GM19324 (cell line): ENCODE results near the gene ZSCAN26.
"Not testable (repeated sequence)": the region's sequence is repeated elsewhere in the genome, so short reads cannot be mapped to it uniquely, and the experiment has no call there.

Source experiments
- ATAC-seq: cut with Tn5 transposase; IDR thresholded peaks from one replicate; pipeline ENCODE4 v1.9.1; 2021; ENCODE audit warnings: mild to moderate bottlenecking, moderate library complexity; ENCODE audit not compliant: unreplicated experiment, low FRiP score

Gene ZSCAN26

DNA sequence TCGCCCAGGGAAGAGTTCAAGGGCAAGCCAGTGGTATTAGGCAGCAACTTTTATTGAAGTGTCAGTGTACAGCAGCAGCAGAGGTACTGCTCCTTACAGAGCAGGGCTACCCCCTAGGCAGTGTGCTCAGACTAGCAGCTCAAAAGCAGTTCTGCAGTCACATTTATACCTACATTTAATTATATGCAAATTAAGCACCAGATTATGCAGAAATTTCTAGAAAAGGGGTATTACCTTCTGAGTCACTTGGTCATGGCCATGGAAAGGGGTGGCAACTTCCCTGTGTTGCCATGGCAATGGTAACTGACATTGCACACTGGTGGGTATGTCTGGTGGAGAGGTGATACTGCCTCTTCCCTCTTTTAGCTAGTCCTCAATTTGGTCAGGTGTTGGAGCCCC lies 12.8 kb upstream of the ZSCAN26 start:
- ATAC-seq = no peak

GRCh38 chr6:28257042-28257441 lies 9.9 kb upstream of the ZSCAN26 start:
- no peak for ATAC-seq

- ATAC-seq = no peak
These were observed 7.8 kb upstream of the ZSCAN26 start, which contains the start of gene NKAPL for GRCh38 chr6:28258877-28259777. NKAPL (plus strand) TSS chr6:28259297; CDS start chr6:28259372, 75 bp downstream.

DNA sequence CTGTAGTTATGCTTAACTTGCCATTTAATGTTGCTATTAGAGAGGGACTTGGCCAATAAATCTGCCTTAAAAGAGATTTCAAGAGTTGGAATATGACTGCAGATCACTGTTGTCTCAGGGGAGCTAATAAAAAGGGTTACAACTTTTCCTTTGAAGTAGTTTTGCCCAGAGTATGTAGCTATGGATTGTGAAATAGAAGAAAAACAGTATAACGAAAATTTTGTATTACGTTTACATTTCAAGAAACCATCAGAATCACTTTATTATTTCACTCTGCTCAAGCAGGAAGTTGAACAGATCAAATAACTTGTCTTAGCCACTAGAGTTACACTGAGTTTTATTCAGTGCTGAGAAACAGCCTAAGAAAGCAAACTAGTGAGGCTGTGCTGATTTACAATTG lies 3.0 kb upstream of the ZSCAN26 start:
- no peak for ATAC-seq

DNA sequence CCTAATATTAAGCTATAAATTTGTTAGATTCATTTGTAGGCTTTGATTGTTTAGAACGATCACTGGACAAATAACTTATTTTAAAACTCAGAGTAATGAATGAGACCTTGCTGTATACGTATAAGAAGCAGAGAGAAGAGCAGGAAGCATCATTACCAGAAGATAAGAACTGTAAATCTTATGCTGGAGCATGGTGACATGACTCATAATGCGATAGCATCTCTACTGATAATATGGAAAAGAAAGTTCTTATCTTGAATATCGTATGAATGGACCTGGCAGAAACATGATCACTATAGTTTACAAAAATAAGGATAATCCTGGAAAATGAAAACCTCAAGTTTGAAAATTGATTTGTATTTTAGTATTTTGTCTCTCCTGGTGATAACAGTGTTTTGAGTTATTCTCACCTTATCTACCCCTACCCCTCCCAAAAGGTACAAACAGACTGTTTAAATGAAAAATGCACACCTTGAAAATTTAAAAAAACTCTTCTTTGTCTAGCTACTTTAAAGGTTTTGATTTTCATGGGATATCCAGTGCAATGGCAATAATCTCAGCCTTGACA lies 2.0 kb upstream of the ZSCAN26 start:
- ATAC-seq = no peak

GRCh38 chr6:28266563-28266961 lies 381 bp upstream of the ZSCAN26 start:
- no peak for ATAC-seq

GRCh38 chr6:28267695-28268059 lies 734 bp downstream of the ZSCAN26 start:
- ATAC-seq = no peak

GRCh38 chr6:28269492-28269891 lies 2.5 kb downstream of the ZSCAN26 start:
- ATAC-seq = no peak

DNA sequence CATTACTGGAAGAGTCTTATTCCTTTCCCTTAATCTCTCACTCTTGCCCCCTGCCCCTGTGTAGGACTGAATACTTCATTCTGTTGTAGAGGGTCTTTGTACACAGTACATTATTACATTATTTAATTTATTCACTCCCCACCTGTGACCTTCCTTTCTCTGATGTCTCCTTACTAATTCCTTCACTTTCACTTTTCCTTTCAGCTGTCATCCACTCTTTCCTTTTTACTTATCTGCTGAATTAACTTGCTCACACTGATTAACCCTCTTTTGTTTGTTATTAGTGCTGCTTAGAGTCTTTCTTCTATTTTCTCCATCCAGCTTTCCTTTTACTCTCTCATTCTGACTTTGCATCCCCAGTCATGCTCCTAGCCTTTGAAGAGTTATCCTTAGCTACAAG lies 7.9 kb downstream of the ZSCAN26 start:
- ATAC-seq = no peak

DNA sequence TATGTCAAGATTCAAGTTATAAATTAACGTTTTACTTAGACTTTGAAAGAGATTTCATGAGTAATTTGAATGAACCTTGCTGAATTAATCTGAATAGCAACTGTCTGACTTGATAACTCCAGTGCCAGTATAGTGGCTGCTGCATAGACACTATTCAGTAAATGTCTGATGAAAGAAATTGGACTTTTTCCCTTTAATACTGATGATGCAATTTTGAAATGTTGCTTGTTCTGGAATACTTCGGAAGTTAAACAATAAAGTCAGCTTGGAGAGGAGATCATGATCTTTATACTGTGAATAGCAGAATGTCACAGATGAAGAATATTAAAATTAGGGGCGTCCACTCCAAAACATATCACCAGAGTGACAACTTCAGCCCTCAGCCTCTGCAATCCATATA lies 10.8 kb downstream of the ZSCAN26 start:
- no peak for ATAC-seq

GRCh38 chr6:28280595-28281287 lies 13.8 kb downstream of the ZSCAN26 start:
- no peak for ATAC-seq

- peak; percentile 87 for ATAC-seq
These were observed 14.5 kb downstream of the ZSCAN26 start, which contains the start of gene PGBD1 for GRCh38 chr6:28281288-28282064. PGBD1 (plus strand) TSS chr6:28281572; CDS start chr6:28283814, 2,242 bp downstream.

GRCh38 chr6:28282926-28283325 lies 16.0 kb downstream of the ZSCAN26 start:
- ATAC-seq = no peak

- no peak for ATAC-seq
These were observed 24.6 kb downstream of the ZSCAN26 start for GRCh38 chr6:28291573-28291972.

DNA sequence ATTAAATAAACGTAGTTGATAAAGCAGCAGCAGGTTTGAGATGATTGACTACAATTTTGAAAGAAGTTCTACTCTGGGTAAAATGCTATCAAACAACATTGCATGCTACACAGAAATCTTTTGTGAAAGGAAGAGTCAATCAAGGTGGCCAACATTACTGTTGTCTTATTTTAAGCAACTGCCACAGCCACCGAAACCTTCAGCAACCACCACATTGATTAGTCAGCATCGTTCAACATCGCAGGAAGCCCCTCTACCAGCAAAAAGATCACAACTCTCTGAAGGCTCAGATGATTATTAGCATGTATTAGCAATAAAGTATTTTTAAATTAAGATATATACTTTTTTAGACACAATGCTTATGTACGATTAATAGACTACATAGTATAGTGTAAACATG lies 28.4 kb downstream of the ZSCAN26 start:
- ATAC-seq = no peak

DNA sequence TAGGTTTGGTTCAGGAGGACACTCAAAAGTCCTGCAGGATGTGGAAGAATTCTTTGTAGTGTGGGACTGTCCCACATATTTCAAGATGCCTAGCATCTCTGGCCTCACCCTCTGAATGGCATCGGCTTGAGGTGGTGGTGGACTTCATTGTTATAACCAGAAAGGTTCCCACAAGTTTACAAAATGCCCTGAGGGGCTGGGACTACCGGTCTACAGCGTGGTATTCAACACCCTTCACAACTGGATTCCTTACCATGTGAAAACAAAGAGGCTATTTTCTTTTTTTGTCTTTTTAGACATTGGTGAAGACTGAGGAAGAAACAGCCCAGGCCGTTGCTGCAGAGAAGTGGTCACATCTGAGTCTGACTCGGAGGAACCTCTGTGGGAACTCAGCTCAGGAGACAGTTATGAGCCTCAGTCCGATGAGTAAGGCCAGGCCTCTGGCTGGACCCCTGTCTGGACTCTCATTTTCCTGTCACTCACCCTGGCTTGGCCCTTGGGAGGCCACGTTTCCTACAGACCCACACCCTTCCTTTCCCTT lies 29.6 kb downstream of the ZSCAN26 start:
- ATAC-seq = no peak

GRCh38 chr6:28303570-28303969 lies 36.6 kb downstream of the ZSCAN26 start:
- ATAC-seq = peak; percentile 56

GRCh38 chr6:28306363-28306762 lies 39.4 kb downstream of the ZSCAN26 start:
- not testable (repeated sequence) for ATAC-seq

GRCh38 chr6:28311139-28311823 lies 44.3 kb downstream of the ZSCAN26 start:
- no peak for ATAC-seq

DNA sequence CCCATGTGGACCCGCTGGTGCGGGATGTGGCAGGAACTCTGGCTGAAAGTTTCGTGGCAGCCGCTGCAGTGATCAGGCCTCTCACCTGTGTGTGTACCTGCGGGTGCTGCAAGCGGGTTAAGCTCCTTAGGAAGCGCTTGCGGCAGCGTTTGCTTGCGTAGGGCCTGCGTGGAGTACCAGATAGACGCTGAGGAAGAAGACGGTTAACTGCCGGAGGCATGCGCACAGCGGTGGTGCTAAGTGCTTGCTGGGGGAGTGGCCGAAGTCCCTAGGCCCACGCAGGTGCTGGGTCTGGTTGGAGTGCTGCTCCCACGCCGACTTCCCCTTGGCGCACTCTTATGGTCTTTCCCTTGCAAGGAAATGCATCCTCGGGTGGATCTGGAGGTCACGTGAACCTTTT lies 46.0 kb downstream of the ZSCAN26 start:
- ATAC-seq = no peak
